ENCODE measurements around the gene CYP4B1.

GRCh38 chr1:46804926-46805325 is 6.1 kb downstream of the CYP4B1 start:
- TF ChIP-seq EZH2phosphoT487 (IDR thresholded peaks at IDR 0.05; ENCODE audit: borderline replicate concordance, low read depth, low read length), result no peak
- no peak for TF ChIP-seq CTCF (conservative IDR thresholded peaks at IDR 0.05; ENCODE audit: low read length)
